ENCODE measurements around the gene CEP76. TPM values are rescaled to one million over a fixed set of nuclear protein-coding genes. Genes with fewer than 3 reads are reported as not detected.
A peak's percentile ranks its signal among the peaks of the same experiment; 100 is the strongest.

CEP76 gene
- total RNA-seq, 1 donor from 2014 or later: 6.8 TPM

- H3K4me1 Mint-ChIP-seq (ENCODE audit: low read depth): peaks cover 18% of the 10 kb centered on the region
- H3K4me3 Mint-ChIP-seq (ENCODE audit: unreplicated experiment): no peak overlapping the region
- DNase-seq (ENCODE audit: low spot score): no peak
- H3K27ac Mint-ChIP-seq (ENCODE audit: unreplicated experiment): no peak overlapping the region
- no peaks in the 10 kb centered on the region for H3K36me3 Mint-ChIP-seq (ENCODE audit: low read depth)
- H3K9me3 Mint-ChIP-seq (ENCODE audit: low read depth): no peaks in the 10 kb centered on the region
- TF ChIP-seq, protein P1, sequence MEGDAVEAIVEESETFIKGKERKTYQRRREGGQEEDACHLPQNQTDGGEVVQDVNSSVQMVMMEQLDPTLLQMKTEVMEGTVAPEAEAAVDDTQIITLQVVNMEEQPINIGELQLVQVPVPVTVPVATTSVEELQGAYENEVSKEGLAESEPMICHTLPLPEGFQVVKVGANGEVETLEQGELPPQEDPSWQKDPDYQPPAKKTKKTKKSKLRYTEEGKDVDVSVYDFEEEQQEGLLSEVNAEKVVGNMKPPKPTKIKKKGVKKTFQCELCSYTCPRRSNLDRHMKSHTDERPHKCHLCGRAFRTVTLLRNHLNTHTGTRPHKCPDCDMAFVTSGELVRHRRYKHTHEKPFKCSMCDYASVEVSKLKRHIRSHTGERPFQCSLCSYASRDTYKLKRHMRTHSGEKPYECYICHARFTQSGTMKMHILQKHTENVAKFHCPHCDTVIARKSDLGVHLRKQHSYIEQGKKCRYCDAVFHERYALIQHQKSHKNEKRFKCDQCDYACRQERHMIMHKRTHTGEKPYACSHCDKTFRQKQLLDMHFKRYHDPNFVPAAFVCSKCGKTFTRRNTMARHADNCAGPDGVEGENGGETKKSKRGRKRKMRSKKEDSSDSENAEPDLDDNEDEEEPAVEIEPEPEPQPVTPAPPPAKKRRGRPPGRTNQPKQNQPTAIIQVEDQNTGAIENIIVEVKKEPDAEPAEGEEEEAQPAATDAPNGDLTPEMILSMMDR (IDR thresholded peaks at IDR 0.05): peak; percentile 89
- no peaks in the 10 kb centered on the region for H3K27me3 Mint-ChIP-seq (ENCODE audit: low read depth)
Measured at GRCh38 chr18:12744103-12744502, 41.6 kb upstream of the CEP76 start.

DNA sequence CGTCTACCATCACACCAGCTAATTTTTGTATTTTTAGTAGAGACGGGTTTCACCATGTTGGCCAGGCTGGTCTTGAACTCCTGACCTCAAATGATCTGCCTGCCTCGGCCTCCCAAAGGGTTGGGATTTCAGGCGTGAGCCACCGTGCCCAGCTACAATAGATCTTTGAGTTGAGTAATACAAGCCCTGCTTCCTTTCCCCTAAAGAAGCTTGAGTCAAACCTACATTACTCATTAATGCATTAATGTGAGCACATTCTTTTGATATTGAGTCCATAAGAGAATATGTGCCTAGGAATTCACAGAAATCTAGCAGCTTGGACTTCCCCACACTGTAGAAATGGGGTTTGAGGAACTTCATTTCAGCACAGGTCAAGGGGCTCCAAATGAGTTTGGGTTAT, 39.9 kb upstream of the CEP76 start:
- peaks cover 7% of the 10 kb centered on the region for H3K4me1 Mint-ChIP-seq (ENCODE audit: low read depth)
- H3K27ac Mint-ChIP-seq (ENCODE audit: unreplicated experiment): peak overlapping the region; percentile 45
- TF ChIP-seq, protein P1 (IDR thresholded peaks at IDR 0.05): no peak

DNA sequence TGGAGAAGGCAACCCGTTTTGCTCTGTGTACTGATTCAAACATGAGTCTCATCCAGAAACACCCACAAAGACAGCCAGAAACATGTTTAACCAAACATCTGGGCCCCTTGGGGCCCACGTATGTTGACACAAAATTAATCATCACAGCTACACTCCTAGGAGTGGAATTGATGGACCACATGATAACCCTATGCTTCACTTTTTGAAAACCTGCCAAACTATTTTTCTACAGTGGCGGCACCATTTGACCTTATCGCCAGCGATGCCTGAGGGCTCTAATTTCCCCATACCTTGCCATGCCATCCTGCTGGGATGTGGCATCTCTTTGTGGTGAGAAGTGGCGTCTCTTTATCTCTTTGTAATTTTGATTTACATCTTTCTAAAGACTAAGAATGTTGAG, 38.8 kb upstream of the CEP76 start:
- Mint-ChIP-seq H3K4me3 (ENCODE audit: unreplicated experiment) (no peak overlapping the region), H3K4me1 (ENCODE audit: low read depth) (peaks cover 7% of the 10 kb centered on the region), H3K27me3 (ENCODE audit: low read depth) (no peaks in the 10 kb centered on the region), H3K9me3 (ENCODE audit: low read depth) (no peaks in the 10 kb centered on the region), H3K36me3 (ENCODE audit: low read depth) (no peaks in the 10 kb centered on the region), H3K27ac (ENCODE audit: unreplicated experiment) (peak overlapping the region; percentile 54)
- TF ChIP-seq, protein P1 (IDR thresholded peaks at IDR 0.05): no peak
- DNase-seq (ENCODE audit: low spot score): no peak

More for the DNA sequence above, 39.9 kb upstream of the CEP76 start:
- H3K27me3 Mint-ChIP-seq (ENCODE audit: low read depth): no peaks in the 10 kb centered on the region
- no peak for DNase-seq (ENCODE audit: low spot score)
- H3K36me3 Mint-ChIP-seq (ENCODE audit: low read depth): no peaks in the 10 kb centered on the region
- no peak overlapping the region for H3K4me3 Mint-ChIP-seq (ENCODE audit: unreplicated experiment)
- no peaks in the 10 kb centered on the region for H3K9me3 Mint-ChIP-seq (ENCODE audit: low read depth)

DNA sequence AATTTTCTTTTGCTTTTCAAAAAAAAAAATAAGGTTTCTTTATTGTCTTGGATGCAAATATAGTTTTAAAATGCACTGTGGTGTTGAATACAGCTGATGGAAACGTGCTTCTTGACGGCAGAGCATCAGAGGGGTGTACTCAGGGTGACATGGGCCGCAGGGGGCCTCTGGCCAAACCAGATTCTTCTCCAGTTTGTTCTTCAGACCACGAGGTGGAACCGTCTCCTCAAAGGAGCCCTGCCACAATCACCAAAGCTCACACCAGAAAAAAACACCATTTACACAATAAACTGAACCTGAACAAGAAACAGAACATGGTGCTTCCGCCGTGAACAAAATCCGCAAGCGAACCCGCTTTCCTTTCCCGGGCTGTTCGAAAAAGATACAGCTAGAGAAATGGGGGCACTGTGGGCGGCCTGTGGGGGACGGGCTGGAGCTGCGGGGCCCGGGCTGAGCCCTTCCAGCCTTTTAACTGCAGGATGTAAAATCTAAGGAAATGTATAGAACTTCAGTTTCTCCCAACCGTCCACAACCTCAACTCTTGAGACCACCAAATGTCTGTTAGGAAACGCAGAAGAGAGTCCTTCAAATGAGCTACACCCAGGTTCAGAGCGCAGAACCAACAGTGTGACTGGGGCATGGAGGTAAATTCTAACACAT, 34.9 kb upstream of the CEP76 start:
- no peak overlapping the region for H3K27ac Mint-ChIP-seq (ENCODE audit: unreplicated experiment)
- H3K36me3 Mint-ChIP-seq (ENCODE audit: low read depth): no peaks in the 10 kb centered on the region
- H3K4me3 Mint-ChIP-seq (ENCODE audit: unreplicated experiment): no peak overlapping the region
- H3K27me3 Mint-ChIP-seq (ENCODE audit: low read depth): no peaks in the 10 kb centered on the region
- H3K4me1 Mint-ChIP-seq (ENCODE audit: low read depth): peaks cover 7% of the 10 kb centered on the region
- H3K9me3 Mint-ChIP-seq (ENCODE audit: low read depth): no peaks in the 10 kb centered on the region
- DNase-seq (ENCODE audit: low spot score): no peak
- TF ChIP-seq, protein P1 (IDR thresholded peaks at IDR 0.05): peak; percentile 8

DNA sequence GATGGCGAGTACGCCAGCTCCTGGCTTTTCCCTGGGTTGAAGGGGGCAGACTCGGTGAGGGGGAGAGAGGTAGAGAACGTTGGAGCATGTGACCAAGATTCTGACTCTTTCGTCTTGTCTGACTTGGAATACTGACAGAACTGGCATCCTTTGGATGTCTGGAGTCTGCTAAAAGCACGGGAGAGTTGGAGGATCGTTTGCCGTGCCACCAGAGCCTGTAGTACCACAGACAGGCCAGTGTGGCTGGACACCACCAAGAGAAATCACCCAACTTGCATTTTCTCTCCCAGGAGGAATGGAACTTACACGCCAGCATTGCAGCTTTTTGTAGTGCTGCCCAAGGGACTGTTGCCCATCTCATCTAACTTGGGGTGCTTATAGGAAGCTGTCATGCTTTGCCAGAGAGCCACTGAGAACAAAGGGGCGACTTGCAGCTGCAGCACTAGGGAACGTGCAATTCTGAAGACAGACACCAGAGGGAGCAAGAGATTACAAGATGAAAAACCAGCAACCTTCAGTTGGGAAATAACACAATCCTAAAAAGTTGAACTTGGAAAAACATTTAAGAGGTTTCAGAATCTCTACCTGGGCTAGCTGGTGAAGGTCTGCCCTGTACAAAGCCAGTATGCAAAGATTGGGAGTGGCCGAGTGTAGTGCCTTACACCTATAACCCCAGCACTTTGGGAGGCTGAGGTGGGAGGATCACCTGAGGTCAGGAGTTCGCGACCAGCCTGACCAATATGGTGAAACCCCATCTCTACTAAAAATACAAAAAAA, 24.4 kb upstream of the CEP76 start:
- Mint-ChIP-seq H3K9me3 (ENCODE audit: low read depth) (peaks cover 8% of the 10 kb centered on the region), H3K36me3 (ENCODE audit: low read depth) (peaks cover 13% of the 10 kb centered on the region), H3K27ac (ENCODE audit: unreplicated experiment) (peak overlapping the region; percentile 42), H3K27me3 (ENCODE audit: low read depth) (no peaks in the 10 kb centered on the region), H3K4me1 (ENCODE audit: low read depth) (no peaks in the 10 kb centered on the region), H3K4me3 (ENCODE audit: unreplicated experiment) (no peak overlapping the region)
- TF ChIP-seq, protein P1 (IDR thresholded peaks at IDR 0.05): peak; percentile 91
- DNase-seq (ENCODE audit: low spot score): no peak

Measured in chondrocyte (in vitro differentiated cells).